NCI-H1417 (cell line): Measurements from ENCODE around the gene WNK2.
"Not testable (repeated sequence)": the region's sequence is repeated elsewhere in the genome, so short reads cannot be mapped to it uniquely, and the experiment has no call there.

Experiments used
- DNase-seq, 3 experiments: peaks; one replicate each; lab custom pipeline; 2025; lab: John Stamatoyannopoulos, UW

Gene WNK2

DNA sequence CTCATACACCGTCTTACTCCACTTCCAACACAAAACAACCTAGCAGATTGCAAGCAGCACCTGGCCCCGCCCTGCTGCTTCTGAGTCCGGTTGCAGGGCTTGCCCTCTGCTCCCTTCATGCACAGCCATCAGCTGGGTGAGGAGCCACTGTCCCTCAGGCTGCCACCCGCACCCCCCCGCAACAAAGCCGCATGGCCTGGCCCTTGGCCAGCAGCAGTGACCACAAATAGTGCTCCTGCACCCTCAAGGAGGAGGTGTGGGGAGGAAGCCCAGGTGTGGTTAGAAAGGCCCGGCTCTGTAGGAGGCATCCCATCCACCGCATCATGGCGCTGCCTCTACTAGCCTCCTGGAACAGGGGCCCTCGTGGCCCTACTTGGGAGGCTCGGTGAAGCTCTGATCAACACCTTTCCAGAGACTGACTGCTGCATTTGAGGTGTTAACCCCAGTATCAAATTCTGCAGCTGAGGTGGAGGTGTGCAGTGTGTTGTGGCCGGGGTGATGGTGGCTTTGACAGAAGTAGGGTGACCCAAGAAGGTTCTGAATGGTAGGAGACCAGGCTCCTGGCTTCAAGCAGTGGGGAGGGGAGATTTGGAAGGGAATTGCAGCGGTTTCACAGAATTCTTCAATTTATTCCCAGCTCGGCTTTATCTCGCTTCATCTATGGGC, 52.7 kb downstream of the WNK2 start:
- no peak for DNase-seq

DNA sequence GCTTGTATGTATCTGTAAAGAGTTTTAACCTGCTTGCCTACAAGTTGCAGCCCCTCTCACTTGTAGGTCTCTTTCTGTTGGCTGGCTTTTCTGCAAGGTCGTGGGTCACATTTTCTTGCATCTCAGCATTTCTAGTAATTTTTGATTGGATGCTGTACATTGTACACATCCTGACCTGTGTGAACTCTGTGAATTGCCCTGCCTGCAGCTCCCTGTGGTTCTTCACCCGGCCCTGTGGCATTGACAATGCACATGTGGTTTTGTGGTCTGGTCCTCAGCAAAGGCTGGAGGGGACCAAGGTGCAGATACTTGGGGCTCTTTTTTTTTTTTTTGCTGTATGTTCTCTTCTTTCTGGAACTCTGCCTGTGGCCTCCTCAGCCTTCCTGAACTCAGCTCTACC, 53.6 kb downstream of the WNK2 start:
- DNase-seq = no peak

DNA sequence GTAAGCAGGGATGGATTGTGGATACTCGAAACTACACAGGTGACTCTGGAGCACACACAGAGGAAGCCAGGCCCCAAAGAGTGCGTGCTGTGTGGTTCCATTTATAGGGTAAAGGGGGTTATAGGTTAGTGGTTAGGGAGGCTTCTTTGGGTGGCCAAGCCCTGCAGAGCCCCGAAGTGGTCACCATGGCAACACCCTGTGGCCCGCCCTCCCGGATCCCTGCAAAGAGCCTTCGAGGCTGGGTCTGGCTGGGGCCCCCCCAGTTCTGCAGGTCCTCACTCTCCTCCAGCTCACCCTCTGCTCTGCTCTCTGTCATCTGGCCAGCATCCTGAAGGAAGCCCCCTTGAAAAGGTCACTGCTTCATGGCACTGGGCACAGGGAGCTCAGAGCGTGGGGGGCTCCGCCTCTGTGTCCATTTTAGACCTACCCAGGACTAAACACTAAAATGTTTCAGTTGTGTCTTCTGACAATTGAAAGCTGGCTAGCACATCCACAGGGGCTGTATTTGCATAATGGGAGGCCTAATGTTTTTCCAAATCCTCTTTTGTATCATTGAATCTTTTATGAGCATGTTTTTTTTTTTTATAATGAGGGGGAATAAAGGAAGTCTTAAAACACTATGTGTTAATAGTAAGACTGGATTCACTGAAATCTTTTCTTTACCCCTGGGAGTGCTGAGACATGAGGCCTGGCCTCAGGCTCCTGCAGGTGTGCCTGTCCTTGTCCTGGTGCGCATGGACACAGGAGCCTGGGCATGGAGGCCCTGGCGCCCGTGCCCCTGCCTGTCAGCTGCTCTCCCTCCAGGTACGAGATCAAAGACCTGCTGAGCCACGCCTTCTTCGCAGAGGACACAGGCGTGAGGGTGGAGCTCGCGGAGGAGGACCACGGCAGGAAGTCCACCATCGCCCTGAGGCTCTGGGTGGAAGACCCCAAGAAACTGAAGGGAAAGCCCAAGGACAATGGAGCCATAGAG, 55.3 kb downstream of the WNK2 start:
- DNase-seq = no peak

DNA sequence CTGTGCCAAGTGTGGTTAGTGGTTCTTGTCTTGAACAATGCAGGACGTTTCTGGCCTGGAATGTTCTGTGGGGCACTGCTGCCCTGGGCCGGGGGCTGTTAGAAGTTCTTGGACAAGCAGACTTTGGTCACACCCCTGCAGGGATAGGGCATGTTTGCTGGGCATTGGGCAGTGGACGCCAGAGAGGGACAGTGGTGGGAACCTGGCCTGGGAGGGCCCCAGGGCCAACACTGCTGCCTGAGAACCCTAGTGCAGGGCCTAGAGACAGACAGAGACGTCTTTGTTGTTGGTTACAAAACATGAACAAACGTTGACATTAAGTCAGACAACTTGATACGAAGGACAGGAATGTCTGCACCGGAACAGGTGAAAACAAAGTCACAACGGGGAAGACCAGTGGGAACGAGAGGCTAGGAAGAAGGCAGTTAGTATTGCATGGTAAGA, 57.0 kb downstream of the WNK2 start:
- DNase-seq = no peak

DNA sequence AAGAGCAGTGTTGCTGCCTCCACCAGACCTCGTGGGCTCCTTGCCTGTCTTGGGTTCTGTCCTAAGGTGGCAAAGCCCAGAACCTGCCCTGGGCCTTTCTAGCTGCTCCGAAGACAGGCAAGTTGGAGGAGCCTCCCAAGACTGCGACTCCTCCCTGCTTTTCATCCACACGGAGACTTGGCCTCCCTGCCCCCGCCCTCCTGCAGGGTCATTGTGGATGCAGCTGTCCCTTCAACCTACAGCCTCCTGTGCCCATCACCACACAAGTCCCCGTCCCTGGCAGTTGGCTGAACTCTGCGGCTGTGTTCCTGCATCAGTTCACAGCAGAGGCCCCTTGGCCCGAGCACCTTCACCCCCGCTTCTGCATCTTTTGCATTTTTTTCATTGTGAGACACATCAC, 59.2 kb downstream of the WNK2 start:
- no peak for DNase-seq

DNA sequence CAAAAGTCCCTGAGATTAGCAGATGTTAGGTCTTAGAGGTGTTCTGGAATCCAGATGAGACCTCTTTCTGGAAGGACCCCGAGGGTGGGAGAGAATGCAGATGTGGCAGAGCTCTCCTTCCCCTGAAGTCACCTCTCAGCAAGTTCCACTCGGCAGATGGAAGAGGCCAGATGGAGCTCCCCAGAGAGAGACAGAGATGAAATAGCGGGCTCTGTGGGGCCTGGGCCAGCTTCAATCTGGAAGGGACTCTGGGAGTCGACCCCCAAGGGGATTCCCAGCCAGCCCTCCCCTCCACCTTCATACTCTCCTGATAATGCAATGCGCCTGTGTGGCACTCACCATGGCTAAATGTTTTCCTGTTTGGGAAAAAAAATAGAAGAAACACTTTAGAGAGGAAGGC, 60.2 kb downstream of the WNK2 start:
- DNase-seq = no peak

DNA sequence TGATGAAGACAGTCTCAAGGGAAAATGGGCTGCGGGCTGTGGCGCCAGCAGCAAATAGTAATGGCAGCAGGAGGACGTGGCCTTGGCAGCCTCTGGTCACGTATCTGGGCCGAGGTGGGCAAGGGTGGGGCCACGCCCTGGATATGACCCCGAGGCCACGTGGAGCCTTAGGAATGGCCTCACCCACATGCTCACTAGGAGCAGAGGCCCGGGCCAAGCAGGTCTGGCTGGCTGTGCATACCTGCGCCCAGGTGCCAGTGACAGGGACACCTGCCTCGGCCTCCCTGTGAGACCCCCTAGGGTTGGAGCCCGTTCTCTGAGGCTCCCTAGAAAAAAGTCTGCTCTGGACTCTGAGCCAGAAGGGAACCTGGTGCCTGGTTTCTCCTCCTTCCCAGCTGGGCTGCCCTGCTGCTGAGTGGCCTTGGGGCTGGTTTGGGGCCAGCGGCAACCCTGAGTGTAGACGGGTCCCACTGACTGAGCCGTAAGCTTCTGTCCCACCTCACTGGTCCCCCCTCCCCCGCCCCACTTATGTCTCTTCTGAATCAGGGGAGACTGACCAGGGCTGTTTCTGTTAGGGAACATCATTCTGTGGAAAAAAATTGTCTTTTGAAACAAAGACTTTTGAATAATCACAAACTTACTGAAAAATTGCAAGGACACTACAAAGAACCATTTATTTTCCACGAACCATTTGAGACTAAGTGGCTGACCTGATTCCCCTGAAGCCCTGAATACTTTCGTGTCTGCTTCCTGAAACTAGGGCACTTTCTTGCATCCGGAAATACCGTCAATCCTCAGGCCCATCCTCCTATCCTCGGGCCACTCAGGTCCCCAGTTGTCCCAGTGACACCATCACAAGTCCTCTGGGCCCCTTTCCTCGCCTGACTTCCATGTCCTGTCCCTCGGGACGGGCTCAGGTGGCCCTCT, 60.8 kb downstream of the WNK2 start:
- DNase-seq = no peak

DNA sequence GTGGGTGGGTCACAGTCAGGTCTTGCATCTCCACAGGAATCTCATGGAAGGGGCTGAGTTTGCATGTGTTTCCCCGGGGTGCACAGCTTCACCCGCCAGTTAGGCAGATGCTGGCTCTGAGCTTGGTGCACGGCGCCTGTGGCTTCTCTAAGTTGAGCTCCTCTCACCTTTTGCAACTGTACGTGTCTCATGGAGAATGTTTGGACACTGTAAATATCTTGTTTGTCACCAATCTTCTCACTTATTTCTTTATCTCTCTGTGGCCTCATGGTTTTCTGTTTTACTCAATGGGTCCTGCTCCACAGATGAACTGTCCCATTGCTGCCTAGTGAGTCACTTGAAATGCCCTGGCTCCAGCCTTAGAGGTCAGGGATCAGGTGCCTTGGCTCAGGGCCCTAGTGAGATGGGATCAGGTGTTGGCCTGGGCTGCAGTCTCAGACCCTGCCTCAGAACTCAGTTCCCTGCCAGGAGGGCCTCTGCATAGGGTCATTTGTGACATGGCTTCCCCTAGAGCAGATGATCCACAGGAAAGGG, 61.6 kb downstream of the WNK2 start:
- no peak for DNase-seq

DNA sequence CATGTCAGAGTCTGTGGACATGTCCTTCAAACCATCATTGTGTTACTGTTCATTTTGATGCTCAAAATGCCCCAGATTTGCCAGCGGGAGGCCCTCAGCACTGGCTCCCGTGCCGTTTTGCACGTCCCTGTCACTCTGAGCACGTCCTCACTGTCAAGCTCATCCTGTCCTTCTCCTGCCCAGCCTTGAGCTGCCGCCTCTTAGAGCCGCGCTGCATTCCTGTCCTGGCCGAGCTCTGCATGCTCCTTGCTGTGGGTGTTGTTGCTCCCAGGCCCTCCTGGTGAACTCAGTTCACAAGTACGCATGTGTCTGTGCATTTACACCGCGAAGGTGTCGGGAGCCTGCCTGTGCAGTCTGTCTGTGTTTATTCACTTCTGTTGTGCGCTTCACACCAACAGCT, 62.2 kb downstream of the WNK2 start:
- DNase-seq = no peak

DNA sequence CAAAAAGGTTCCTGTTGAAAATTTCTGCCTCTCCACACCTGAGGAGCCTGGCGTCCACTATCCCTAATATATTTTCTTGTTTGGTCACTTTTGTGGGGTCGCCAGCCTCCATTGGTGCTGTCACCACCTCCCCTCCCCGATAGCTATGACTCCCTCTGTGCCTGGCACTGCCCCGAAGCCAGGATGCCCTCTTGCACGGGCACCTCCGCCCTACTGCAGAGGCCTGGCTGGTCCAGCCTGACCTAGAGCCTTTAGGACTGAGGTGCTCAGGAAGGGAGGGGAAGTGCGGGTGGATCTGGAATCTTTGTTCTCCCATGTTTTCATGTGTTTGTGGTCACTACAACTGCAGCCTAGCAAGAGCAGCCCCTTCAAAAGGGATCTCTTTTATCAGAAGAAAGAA, 62.6 kb downstream of the WNK2 start:
- DNase-seq = no peak

DNA sequence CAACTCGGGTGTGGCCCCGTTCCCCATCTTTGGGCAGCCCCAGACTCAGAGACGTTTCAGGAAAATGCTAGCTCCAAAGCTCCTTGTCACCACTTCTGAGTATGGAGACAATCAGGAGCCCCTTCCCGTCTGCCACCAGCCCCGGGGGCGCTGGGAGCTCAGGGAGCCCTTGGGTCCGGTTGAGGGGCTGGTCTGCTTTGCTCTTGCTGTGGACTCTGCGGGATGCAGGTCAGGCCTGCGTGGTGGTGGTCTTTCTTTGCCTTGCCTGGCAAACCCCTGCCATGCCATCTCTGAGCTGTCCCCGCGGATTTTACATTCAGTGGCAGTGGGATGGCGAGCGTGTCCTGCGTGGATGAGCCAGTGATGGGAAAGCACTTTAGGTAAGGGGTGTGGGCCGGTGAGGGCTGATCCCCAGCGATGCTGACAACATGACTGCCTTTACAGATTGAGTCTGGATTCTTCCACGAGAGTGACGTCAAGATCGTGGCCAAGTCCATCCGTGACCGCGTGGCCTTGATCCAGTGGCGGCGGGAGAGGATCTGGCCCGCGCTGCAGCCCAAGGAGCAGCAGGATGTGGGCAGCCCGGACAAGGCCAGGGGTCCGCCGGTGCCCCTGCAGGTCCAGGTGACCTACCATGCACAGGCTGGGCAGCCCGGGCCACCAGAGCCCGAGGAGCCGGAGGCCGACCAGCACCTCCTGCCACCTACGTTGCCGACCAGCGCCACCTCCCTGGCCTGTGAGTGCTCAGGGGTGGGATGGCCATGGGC, 63.3 kb downstream of the WNK2 start:
- no peak for DNase-seq

DNA sequence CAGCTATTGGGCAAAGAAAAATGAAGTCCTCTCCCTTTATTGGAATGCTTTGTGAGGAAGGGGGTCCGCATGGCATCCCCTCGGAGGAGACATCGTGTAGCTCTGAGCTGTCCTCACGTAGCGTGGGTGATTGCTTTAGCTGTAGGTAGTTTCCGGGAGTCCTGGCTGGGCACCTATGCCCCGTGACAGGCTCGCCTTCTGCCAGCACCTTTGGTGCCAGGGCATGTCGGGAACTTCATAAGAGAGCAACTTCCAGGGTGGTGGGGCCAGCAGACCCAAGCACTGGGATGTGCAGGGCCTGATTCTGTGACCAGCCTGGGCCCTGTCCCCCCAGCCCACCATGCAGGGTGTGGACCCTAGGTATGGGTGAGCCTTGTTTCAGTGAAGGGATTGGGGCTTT, 64.0 kb downstream of the WNK2 start:
- no peak for DNase-seq

DNA sequence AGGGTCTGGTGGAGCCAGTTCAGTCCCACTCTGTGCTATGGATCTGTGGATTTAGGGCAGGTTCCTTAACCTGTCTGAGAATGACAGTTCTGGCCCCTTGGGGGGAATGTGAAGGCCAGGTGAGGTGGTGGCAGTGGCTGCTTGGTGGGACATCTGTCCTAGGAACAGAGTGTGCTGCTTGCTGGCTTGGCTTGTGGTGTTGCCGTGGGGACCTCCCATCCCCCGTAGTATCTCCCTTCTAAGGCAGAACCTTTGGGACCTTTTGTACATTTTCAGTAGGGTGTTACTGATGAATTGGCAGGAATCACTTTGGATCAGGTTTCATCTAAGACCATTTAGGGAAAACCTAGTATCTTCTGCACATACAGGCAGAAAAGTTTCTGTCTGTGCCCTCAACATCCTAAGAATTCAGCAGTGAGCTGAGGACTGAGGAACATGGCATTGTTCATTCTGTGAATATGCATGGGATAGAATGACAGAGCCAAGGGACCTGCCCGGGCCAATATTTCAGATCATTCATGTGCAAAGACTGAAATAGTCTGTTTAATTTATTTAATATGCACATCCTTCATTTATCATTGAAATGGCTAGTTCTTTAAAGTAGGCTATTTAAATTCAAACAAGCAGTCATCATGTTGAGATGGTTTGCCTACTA, 64.6 kb downstream of the WNK2 start:
- DNase-seq = no peak

DNA sequence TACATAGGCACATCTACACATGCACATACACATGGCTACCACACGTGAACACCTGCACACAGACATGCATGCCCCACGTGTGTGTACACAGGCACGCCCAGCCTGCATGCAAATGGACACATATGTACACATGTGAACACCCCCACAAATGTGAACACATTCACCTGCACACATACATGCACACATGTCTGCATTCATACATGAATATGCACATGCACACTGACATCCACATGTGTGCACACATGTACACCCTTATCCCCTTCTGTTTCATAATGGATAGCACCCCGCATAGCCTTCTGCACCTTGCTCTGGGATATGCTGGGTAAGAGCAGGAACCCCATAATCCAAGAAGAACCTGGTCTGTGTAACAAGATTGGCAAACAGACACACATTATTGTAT, 66.2 kb downstream of the WNK2 start:
- no peak for DNase-seq

DNA sequence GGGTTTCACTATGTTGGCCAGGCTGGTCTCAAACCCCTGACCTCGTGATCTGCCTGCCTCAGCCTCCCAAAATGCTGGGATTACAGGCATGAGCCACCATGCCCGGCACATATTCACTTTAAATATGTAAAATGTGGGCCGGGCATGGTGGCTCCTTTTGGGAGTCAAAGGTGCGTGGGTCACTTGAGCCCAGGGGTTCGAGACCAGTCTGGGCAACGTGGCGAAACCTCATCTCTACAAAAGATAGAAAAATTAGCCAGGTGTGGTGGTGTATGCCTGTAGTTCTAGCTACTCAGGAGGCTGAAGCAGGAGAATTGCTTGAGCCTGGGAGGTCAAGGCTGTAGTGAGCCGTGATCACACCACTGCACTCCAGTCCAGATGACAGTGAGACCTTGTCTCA, 67.4 kb downstream of the WNK2 start:
- DNase-seq = not testable (repeated sequence)

DNA sequence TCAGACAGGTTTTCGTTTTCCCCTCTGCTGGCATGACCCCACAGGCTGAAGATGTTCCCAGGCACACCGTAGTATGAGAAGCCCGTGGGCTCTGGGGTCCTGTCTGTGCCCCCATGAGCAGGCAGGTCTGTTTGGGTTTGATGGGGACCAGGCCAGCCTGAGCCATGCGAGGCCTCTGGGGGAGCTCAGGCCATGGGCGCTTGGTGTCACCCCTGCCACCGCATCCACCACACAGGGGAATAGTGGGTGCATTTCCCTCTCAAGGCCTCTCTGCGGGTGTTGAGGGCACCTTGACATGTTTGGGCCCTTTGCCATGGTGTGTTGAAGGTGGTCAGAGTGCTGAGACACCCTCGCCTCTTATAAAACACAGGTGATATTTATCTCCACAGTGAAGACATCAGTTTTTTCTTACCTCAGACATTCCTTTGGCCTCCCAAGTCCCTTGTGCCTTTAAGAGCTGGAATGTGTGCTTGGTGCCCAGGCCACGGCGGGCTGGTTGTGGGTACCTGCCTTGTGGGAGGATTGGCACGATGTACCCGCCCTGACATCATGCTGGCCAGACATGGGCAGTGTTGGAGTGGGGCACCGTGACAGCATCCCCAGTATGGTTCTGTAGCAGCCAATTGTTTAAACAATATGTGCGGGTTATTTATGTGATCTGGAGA, 68.3 kb downstream of the WNK2 start:
- DNase-seq = no peak

DNA sequence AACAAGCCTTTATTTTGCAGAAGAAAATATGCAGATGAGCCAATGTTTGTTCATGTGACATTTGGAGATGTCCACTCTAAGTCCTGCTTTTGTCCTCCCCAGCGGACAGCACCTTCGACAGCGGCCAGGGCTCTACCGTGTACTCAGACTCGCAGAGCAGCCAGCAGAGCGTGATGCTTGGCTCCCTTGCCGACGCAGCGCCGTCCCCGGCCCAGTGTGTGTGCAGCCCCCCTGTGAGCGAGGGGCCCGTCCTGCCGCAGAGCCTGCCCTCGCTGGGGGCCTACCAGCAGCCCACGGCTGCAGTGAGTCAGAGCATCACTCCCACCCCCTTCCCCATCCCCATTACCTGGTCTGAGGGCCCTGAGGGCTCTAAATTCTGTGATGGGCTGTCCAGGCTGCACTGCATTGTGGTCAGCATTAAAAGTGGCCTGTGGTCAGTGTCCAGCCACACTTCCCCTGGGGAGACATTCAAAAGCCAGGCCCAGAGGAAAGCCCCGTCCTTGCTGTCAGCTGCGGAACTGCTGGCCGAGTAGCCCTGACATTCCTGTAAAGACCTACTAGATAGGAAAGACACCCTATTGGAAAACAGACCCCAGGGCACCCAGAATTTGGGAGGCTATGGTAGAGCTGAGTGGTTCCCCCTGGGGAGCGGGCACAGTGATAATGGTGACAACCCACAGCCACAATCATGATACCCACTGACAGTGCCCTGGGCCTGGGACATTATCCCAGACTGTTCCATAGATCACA, 69.0 kb downstream of the WNK2 start:
- DNase-seq = no peak

DNA sequence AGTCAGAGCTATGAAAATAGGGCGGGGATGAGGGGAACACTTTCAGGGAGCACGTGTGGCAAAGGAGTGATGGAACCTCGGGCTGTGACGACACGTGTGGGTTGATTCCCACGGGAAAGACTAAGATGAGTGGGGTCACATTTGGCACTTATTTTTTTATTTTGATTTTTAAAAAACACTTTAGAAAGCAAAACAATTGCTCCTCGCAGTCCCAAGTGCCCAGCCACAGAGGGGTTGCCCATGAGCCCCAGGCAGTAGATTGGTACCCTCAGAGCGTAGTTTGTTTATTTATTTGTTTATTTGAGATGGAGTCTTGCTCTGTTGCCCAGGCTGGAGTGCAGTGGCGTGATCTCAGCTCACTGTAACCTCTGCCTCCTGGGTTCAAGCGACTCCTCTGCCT, 69.7 kb downstream of the WNK2 start:
- DNase-seq = no peak

DNA sequence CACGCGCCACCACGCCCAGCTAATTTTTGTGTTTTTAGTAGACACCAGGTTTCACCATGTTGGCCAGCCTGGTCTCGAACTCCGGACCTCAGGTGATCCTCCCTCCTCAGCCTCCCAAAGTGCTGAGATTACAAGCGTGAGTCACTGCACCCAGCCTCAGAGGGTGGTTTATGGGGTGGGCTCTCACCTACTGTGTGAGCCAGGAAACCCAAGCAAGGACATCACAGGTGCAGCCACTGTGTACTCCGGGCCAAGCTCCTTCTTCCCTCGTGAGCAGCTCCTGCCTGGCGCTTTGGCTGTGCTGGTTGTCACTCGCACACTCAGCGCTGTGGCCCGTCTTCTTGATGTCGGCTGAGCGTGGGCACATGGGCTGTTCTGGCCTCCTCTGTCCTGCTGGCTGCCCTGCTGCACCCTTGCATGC, 70.1 kb downstream of the WNK2 start:
- DNase-seq = no peak
